AG10803 (cell line): Measurements from ENCODE around the gene CNKSR2.

Source experiments
- DNase-seq: peaks from one replicate; pipeline ENCODE4 v3.0.0; 2010; ENCODE audit warnings: low read depth
- H3K4me3 ChIP-seq: 2 replicates; pipeline ENCODE4 v1.5.1; 2011; ENCODE audit warnings: mild to moderate bottlenecking, low read length, control low read depth
- TF ChIP-seq, protein P1 (sequence below): conservative IDR thresholded peaks from 2 replicates; pipeline ENCODE4 v1.5.1; 2011; ENCODE audit warnings: mild to moderate bottlenecking, low read length, control low read depth, inconsistent platforms

Gene CNKSR2

GRCh38 chrX:21427086-21427485, 52.9 kb downstream of the CNKSR2 start:
- TF ChIP-seq, protein P1, sequence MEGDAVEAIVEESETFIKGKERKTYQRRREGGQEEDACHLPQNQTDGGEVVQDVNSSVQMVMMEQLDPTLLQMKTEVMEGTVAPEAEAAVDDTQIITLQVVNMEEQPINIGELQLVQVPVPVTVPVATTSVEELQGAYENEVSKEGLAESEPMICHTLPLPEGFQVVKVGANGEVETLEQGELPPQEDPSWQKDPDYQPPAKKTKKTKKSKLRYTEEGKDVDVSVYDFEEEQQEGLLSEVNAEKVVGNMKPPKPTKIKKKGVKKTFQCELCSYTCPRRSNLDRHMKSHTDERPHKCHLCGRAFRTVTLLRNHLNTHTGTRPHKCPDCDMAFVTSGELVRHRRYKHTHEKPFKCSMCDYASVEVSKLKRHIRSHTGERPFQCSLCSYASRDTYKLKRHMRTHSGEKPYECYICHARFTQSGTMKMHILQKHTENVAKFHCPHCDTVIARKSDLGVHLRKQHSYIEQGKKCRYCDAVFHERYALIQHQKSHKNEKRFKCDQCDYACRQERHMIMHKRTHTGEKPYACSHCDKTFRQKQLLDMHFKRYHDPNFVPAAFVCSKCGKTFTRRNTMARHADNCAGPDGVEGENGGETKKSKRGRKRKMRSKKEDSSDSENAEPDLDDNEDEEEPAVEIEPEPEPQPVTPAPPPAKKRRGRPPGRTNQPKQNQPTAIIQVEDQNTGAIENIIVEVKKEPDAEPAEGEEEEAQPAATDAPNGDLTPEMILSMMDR: no peak
- H3K4me3 ChIP-seq: no peak overlapping the region
- DNase-seq: no peak

GRCh38 chrX:21437036-21437435, 62.8 kb downstream of the CNKSR2 start:
- TF ChIP-seq, protein P1: no peak
- DNase-seq: no peak
- H3K4me3 ChIP-seq: no peak overlapping the region

DNA sequence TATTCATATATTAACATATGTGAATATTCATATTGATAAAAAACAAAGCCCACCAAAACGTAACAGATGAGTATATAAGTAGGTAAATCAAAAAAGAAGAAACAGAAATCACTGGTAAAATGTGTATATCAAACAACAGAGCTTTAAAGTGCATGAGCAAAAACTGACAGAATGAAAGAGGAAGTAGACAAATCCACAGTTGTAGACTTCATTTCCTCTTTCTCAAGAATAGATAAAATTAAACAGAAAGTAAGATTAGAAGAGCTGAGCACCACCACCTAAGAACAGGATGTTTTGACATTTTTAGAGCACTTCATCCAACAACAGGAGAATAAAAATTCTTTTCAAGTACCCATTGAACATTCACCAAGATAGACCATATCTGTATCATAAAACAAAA, 64.6 kb downstream of the CNKSR2 start:
- TF ChIP-seq, protein P1: no peak
- no peak for DNase-seq
- no peak overlapping the region for H3K4me3 ChIP-seq

DNA sequence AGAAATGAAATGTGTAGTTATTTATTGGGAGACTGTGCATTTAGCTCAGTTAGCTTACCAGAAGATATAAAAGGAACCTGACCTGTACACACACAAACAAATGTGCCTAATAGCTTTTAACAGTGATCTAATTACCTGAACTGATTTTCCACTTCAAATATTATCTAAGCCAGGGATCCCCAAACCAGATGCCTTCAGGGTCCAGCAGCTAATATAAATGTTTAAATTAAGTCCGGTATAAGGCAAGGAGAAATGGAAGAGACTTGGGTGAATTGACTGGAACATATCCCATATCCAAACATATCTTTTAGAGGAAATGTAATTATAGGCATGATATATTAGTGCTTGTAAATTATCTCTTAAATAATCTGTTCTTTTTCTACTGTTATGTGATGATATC, 66.7 kb downstream of the CNKSR2 start:
- no peak for DNase-seq
- TF ChIP-seq, protein P1: no peak
- H3K4me3 ChIP-seq: no peak overlapping the region

GRCh38 chrX:21457718-21458117, 83.5 kb downstream of the CNKSR2 start:
- no peak overlapping the region for H3K4me3 ChIP-seq
- TF ChIP-seq, protein P1: no peak
- no peak for DNase-seq

GRCh38 chrX:21469071-21469470, 94.9 kb downstream of the CNKSR2 start:
- TF ChIP-seq, protein P1: no peak
- no peak for DNase-seq
- H3K4me3 ChIP-seq: no peak overlapping the region

DNA sequence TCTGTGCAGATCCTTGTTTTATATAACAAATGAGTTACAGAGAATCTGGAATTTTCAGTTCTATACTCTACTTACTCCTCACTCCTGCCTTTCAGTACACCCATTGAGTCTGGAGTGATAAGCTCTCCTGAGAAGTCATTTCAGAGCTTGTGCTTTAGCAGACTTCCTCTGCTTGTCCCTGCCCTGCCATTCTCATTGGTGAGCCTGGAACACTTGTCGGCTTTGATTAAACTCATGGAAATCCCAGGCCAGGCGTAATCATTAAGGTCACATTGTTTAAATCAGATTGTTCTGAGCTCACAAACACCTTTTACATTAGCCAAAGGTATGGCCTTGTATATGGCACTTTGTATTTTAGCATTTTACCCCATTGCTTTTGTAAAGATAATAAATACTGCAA, 102.7 kb downstream of the CNKSR2 start:
- TF ChIP-seq, protein P1: no peak

More for the DNA sequence above, 102.7 kb downstream of the CNKSR2 start:
- DNase-seq: no peak
- H3K4me3 ChIP-seq: no peak overlapping the region
